HEK293 (cell line): ENCODE results near the gene TNIK.

ENCODE experiments used
- CTCF ChIA-PET: fragments of 350-600 bp; formaldehyde crosslinking; extraction: SDS; loops from one replicate; lab custom pipeline; 2021; ENCODE audit warnings: antibody characterized with exemption; lab: Yijun Ruan, JAX
- POLR2A ChIA-PET: fragments of 300-600 bp; formaldehyde crosslinking; extraction: SDS; loops from one replicate; lab custom pipeline; 2020; ENCODE audit warnings: antibody characterized with exemption, inconsistent platforms; lab: Yijun Ruan, JAX
- H3K27ac ChIP-seq: fragments of 200-500 bp; sonication (Bioruptor generic); 2 replicates; pipeline ENCODE4 v1.5.1; 2014; ENCODE audit warnings: low read depth, low read length, control low read depth, inconsistent platforms; ENCODE audit errors: extremely low read depth
- H3K36me3 ChIP-seq, 2 experiments: fragments of 200-500 bp in 1 of 2; sonication (Bioruptor generic) in 1 of 2; 1 replicate in 1 of 2; 2 replicates in 1 of 2; pipeline ENCODE4 v1.5.1; 2014 to 2017; ENCODE audit warnings: inconsistent platforms in 2 of 2, low read length in 2 of 2; ENCODE audit not compliant: control insufficient read depth in 2 of 2, insufficient read depth in 1 of 2
- H3K4me1 ChIP-seq: fragments of 200-500 bp; sonication (Bioruptor generic); 2 replicates; pipeline ENCODE4 v1.5.1; 2014; ENCODE audit warnings: mild to moderate bottlenecking, low read length, inconsistent platforms; ENCODE audit not compliant: control insufficient read depth, insufficient read depth
- H3K4me3 ChIP-seq: 2 replicates; pipeline ENCODE4 v1.5.1; 2011; ENCODE audit warnings: low read depth, mild to moderate bottlenecking, control low read depth, low read length, moderate library complexity
- H3K9me3 ChIP-seq: fragments of 200-500 bp; sonication (Bioruptor generic); 2 replicates; pipeline ENCODE4 v1.5.1; 2014; ENCODE audit warnings: low read depth, low read length, inconsistent platforms; ENCODE audit not compliant: control insufficient read depth, insufficient read depth
- MYNN ChIP-seq: fragments of 450-650 bp; formaldehyde crosslinking; IDR thresholded peaks from 2 replicates; pipeline ENCODE4 v1.5.1; 2016; ENCODE audit warnings: missing biosample characterization, missing genetic modification characterization, borderline replicate concordance
- MZF1 ChIP-seq: fragments of 450-650 bp; formaldehyde crosslinking; IDR thresholded peaks from 2 replicates; pipeline ENCODE4 v1.5.1; 2017; ENCODE audit warnings: missing biosample characterization, missing genetic modification characterization, borderline replicate concordance
- SP7 ChIP-seq: fragments of 450-650 bp; formaldehyde crosslinking; IDR thresholded peaks from 2 replicates; pipeline ENCODE4 v1.5.1; 2016; ENCODE audit warnings: missing biosample characterization, missing genetic modification characterization
- YY2 ChIP-seq: fragments of 450-650 bp; formaldehyde crosslinking; IDR thresholded peaks from 2 replicates; pipeline ENCODE4 v1.5.1; 2016; ENCODE audit warnings: missing biosample characterization, missing genetic modification characterization
- ZNF184 ChIP-seq: fragments of 450-650 bp; IDR thresholded peaks from 2 replicates; pipeline ENCODE4 v1.5.1; 2018; ENCODE audit warnings: missing biosample characterization, mild to moderate bottlenecking, missing genetic modification characterization
- ZNF266 ChIP-seq: fragments of 450-650 bp; formaldehyde crosslinking; IDR thresholded peaks from 2 replicates; pipeline ENCODE4 v1.5.1; 2016; ENCODE audit warnings: missing biosample characterization, missing genetic modification characterization, low read depth
- ZNF292 ChIP-seq: fragments of 450-650 bp; formaldehyde crosslinking; IDR thresholded peaks from 2 replicates; pipeline ENCODE4 v1.5.1; 2016; ENCODE audit warnings: low read depth, missing biosample characterization, missing genetic modification characterization, borderline replicate concordance
- ZNF354C ChIP-seq: fragments of 450-650 bp; formaldehyde crosslinking; IDR thresholded peaks from 2 replicates; pipeline ENCODE4 v1.5.1; 2016; ENCODE audit warnings: missing biosample characterization, missing genetic modification characterization, low read depth, borderline replicate concordance
- ZNF366 ChIP-seq: fragments of 450-650 bp; formaldehyde crosslinking; conservative IDR thresholded peaks from 2 replicates; pipeline ENCODE4 v1.5.1; 2016; ENCODE audit warnings: missing biosample characterization, missing genetic modification characterization
- ZNF529 ChIP-seq: fragments of 450-650 bp; formaldehyde crosslinking; IDR thresholded peaks from 2 replicates; pipeline ENCODE4 v1.5.1; 2017; ENCODE audit warnings: missing genetic modification characterization, missing biosample characterization; ENCODE audit not compliant: insufficient replicate concordance
- ZNF549 ChIP-seq: fragments of 450-650 bp; IDR thresholded peaks from 2 replicates; pipeline ENCODE4 v1.5.1; 2018; ENCODE audit warnings: missing biosample characterization, missing genetic modification characterization, mild to moderate bottlenecking, inconsistent platforms, moderate library complexity
- ZNF571 ChIP-seq: fragments of 450-650 bp; formaldehyde crosslinking; IDR thresholded peaks from 2 replicates; pipeline ENCODE4 v1.5.0; 2017; ENCODE audit warnings: missing biosample characterization, missing genetic modification characterization
- ZNF585B ChIP-seq: fragments of 450-650 bp; formaldehyde crosslinking; IDR thresholded peaks from 2 replicates; pipeline ENCODE4 v1.5.1; 2016; ENCODE audit warnings: missing biosample characterization, missing genetic modification characterization
- ZNF670 ChIP-seq: fragments of 450-650 bp; formaldehyde crosslinking; IDR thresholded peaks from 2 replicates; pipeline ENCODE4 v1.5.1; 2016; ENCODE audit warnings: missing biosample characterization, missing genetic modification characterization, low read depth
- ZNF747 ChIP-seq: fragments of 450-650 bp; formaldehyde crosslinking; IDR thresholded peaks from 2 replicates; pipeline ENCODE4 v1.5.1; 2016; ENCODE audit warnings: missing biosample characterization, missing genetic modification characterization
- ZNF791 ChIP-seq: fragments of 450-650 bp; formaldehyde crosslinking; IDR thresholded peaks from 2 replicates; pipeline ENCODE4 v1.5.1; 2016; ENCODE audit warnings: missing biosample characterization, missing genetic modification characterization
- ZNF830 ChIP-seq: fragments of 450-650 bp; IDR thresholded peaks from 2 replicates; pipeline ENCODE4 v1.5.0; 2018; ENCODE audit warnings: missing biosample characterization, missing genetic modification characterization, low read depth, mild to moderate bottlenecking, moderate library complexity
- ZNF837 ChIP-seq: fragments of 450-650 bp; formaldehyde crosslinking; IDR thresholded peaks from 2 replicates; pipeline ENCODE4 v1.5.1; 2016; ENCODE audit warnings: missing biosample characterization, missing genetic modification characterization
- TF ChIP-seq, protein P1 (sequence below): fragments of 450-650 bp; formaldehyde crosslinking; IDR thresholded peaks from 2 replicates; pipeline ENCODE4 v1.5.1; 2017; ENCODE audit warnings: missing biosample characterization, missing genetic modification characterization
- TF ChIP-seq, protein P2 (sequence below): fragments of 450-650 bp; formaldehyde crosslinking; optimal IDR thresholded peaks from 2 replicates; pipeline ENCODE3; 2016; ENCODE audit warnings: missing biosample characterization, mild to moderate bottlenecking, missing genetic modification characterization
- TF ChIP-seq, protein P3 (sequence below): fragments of 450-650 bp; formaldehyde crosslinking; IDR thresholded peaks from 2 replicates; pipeline ENCODE4 v1.5.1; 2016; ENCODE audit warnings: missing biosample characterization, missing genetic modification characterization

The TNIK gene

DNA sequence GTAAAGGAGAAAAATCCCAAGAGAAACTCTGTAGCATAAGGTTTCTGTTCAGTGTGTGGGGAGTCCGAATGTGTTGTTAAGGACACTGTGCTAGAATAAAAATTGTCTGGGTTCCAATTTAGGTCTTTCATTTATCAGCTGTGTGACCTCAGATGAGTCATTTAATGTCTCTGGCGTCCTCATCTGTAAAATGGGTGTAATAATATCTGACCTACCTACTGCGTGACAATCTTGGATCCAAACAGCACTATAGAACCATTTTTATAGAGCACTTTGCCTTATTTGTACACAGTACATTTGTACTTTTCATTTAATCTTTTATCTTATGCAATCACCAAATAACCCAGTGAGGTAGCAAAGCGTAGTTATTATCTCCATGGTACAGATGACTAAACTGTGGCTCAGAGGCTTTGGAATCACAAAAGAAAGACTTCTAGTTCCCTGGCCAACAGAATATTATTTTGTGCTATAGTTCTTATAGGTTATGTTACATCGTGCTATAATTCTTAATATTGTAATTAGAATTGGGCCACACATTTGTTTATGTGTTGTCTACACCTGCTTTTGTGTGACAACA, 46.6 kb upstream of the TNIK start:
- CTCF ChIA-PET, result no interaction called here
- TF ChIP-seq MYNN, result no peak
- no peak for TF ChIP-seq SP7 (tag by site-specific recombination)
- TF ChIP-seq ZNF670 (tag by site-specific recombination), result no peak
- no peak for TF ChIP-seq ZNF830 (tag by site-specific recombination)
- TF ChIP-seq, protein P1, sequence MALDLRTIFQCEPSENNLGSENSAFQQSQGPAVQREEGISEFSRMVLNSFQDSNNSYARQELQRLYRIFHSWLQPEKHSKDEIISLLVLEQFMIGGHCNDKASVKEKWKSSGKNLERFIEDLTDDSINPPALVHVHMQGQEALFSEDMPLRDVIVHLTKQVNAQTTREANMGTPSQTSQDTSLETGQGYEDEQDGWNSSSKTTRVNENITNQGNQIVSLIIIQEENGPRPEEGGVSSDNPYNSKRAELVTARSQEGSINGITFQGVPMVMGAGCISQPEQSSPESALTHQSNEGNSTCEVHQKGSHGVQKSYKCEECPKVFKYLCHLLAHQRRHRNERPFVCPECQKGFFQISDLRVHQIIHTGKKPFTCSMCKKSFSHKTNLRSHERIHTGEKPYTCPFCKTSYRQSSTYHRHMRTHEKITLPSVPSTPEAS (tag by site-specific recombination), result no peak
- TF ChIP-seq ZNF354C, result no peak
- TF ChIP-seq ZNF366 (tag by site-specific recombination), result no peak
- no peak for TF ChIP-seq ZNF292 (tag by site-specific recombination)
- no peak for TF ChIP-seq ZNF571 (tag by site-specific recombination)
- TF ChIP-seq, protein P2, sequence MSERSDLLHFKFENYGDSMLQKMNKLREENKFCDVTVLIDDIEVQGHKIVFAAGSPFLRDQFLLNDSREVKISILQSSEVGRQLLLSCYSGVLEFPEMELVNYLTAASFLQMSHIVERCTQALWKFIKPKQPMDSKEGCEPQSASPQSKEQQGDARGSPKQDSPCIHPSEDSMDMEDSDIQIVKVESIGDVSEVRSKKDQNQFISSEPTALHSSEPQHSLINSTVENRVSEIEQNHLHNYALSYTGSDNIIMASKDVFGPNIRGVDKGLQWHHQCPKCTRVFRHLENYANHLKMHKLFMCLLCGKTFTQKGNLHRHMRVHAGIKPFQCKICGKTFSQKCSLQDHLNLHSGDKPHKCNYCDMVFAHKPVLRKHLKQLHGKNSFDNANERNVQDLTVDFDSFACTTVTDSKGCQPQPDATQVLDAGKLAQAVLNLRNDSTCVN (tag by site-specific recombination), result no peak
- no peak for TF ChIP-seq ZNF266 (tag by site-specific recombination)
- TF ChIP-seq ZNF747, result no peak
- TF ChIP-seq MZF1 (tag by site-specific recombination), result no peak
- no peak for TF ChIP-seq ZNF837 (tag by site-specific recombination)
- TF ChIP-seq ZNF529 (tag by site-specific recombination), result no peak
- no peak for TF ChIP-seq YY2
- TF ChIP-seq, protein P3, sequence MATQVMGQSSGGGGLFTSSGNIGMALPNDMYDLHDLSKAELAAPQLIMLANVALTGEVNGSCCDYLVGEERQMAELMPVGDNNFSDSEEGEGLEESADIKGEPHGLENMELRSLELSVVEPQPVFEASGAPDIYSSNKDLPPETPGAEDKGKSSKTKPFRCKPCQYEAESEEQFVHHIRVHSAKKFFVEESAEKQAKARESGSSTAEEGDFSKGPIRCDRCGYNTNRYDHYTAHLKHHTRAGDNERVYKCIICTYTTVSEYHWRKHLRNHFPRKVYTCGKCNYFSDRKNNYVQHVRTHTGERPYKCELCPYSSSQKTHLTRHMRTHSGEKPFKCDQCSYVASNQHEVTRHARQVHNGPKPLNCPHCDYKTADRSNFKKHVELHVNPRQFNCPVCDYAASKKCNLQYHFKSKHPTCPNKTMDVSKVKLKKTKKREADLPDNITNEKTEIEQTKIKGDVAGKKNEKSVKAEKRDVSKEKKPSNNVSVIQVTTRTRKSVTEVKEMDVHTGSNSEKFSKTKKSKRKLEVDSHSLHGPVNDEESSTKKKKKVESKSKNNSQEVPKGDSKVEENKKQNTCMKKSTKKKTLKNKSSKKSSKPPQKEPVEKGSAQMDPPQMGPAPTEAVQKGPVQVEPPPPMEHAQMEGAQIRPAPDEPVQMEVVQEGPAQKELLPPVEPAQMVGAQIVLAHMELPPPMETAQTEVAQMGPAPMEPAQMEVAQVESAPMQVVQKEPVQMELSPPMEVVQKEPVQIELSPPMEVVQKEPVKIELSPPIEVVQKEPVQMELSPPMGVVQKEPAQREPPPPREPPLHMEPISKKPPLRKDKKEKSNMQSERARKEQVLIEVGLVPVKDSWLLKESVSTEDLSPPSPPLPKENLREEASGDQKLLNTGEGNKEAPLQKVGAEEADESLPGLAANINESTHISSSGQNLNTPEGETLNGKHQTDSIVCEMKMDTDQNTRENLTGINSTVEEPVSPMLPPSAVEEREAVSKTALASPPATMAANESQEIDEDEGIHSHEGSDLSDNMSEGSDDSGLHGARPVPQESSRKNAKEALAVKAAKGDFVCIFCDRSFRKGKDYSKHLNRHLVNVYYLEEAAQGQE (tag by site-specific recombination), result no peak
- Histone ChIP-seq H3K4me1 (no peaks in the 10 kb centered on the region), H3K9me3 (no peaks in the 10 kb centered on the region), H3K36me3 (no peaks in the 10 kb centered on the region), H3K4me3 (no peak overlapping the region), H3K27ac (no peak overlapping the region)
- POLR2A ChIA-PET, result no interaction called here

DNA sequence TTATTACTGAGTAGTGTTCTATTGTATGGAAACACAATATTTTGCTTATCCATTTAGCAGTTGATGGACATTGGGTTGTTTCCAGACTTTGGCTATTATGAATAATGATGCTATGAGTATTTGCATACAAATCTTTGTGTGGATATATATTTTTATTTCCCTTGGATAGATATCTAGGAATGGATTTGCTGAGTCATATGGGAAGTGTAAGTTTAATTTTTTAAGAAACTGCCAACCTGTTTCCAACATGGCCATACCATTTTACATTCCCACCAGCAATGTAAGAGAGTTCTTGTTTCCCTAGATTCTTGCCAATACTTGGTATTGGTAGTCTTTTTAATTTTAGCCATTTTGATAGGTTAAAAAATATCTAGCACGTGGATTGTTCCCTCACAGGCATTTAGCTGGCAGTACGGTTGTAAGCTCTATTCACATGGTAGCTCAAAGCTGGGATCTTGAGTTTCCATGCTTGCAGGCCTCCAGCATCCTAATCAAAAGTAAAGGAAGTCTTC, 45.7 kb upstream of the TNIK start:
- POLR2A ChIA-PET, result no interaction called here
- Histone ChIP-seq H3K36me3 (no peaks in the 10 kb centered on the region), H3K27ac (no peak overlapping the region)
- TF ChIP-seq ZNF549 (tag by site-specific recombination), result no peak
- no peak for TF ChIP-seq ZNF791
- TF ChIP-seq ZNF184 (tag by site-specific recombination), result peak; percentile 95
- no peak for TF ChIP-seq ZNF585B (tag by site-specific recombination)
- TF ChIP-seq, all 188 proteins: peak for 1
- no peak overlapping the region for H3K4me3 ChIP-seq
- no peaks in the 10 kb centered on the region for H3K9me3 ChIP-seq
- H3K4me1 ChIP-seq, result no peaks in the 10 kb centered on the region
- CTCF ChIA-PET, result no interaction called here
